SK-N-SH treated with all-trans-retinoic acid at 6 μM for 48 hours (cell line): ENCODE results near the gene PCLO.

Experiments
- ATAC-seq: fragments of 200-7000 bp; cut with Tn5 transposase; 3 replicates; pipeline ENCODE4 v1.9.1; 2020; ENCODE audit warnings: mild to moderate bottlenecking, moderate library complexity
- ARNTL ChIP-seq: fragments of 450-650 bp; formaldehyde crosslinking; IDR thresholded peaks from 2 replicates; pipeline ENCODE4 v1.5.0; 2020; ENCODE audit warnings: low read depth, mild to moderate bottlenecking, moderate library complexity, borderline replicate concordance
- BACH2 ChIP-seq: fragments of 250-450 bp; sonication (Bioruptor Pico); IDR thresholded peaks from 2 replicates; pipeline ENCODE4 v1.9.0; 2021; ENCODE audit warnings: mild to moderate bottlenecking, borderline replicate concordance
- CSDC2 ChIP-seq: fragments of 250-450 bp; sonication (Bioruptor Pico); IDR thresholded peaks from 2 replicates; pipeline ENCODE4 v1.5.0; 2020; ENCODE audit warnings: mild to moderate bottlenecking, moderate library complexity
- ESRRG ChIP-seq: fragments of 250-450 bp; sonication (Bioruptor Pico); IDR thresholded peaks from 2 replicates; pipeline ENCODE4 v1.6.1; 2021; ENCODE audit warnings: mild to moderate bottlenecking
- GLIS3 ChIP-seq: fragments of 250-450 bp; sonication (Bioruptor Pico); IDR thresholded peaks from 2 replicates; pipeline ENCODE4 v1.5.0; 2020; ENCODE audit warnings: mild to moderate bottlenecking, moderate library complexity
- ISL1 ChIP-seq: fragments of 250-450 bp; sonication (Bioruptor Pico); IDR thresholded peaks from 2 replicates; pipeline ENCODE4 v2.1.2; 2022; ENCODE audit warnings: mild to moderate bottlenecking, moderate library complexity
- OSR1 ChIP-seq: fragments of 250-450 bp; sonication (Bioruptor Pico); IDR thresholded peaks from 2 replicates; pipeline ENCODE4 v1.8.0; 2022; ENCODE audit warnings: moderate library complexity, mild to moderate bottlenecking, inconsistent platforms
- PPARA ChIP-seq: fragments of 250-450 bp; sonication (Bioruptor Pico); IDR thresholded peaks from 2 replicates; pipeline ENCODE4 v1.5.0; 2020; ENCODE audit warnings: mild to moderate bottlenecking, borderline replicate concordance
- RARB ChIP-seq: fragments of 250-450 bp; sonication (Bioruptor Pico); IDR thresholded peaks from 2 replicates; pipeline ENCODE4 v1.8.0; 2021; ENCODE audit warnings: mild to moderate bottlenecking, moderate library complexity
- SNAI2 ChIP-seq: fragments of 250-450 bp; sonication (Bioruptor Pico); IDR thresholded peaks from 2 replicates; pipeline ENCODE4 v1.5.0; 2020; ENCODE audit warnings: mild to moderate bottlenecking, moderate library complexity
- TCF4 ChIP-seq: fragments of 250-450 bp; sonication (Bioruptor Pico); IDR thresholded peaks from 2 replicates; pipeline ENCODE4 v1.8.0; 2021; ENCODE audit warnings: mild to moderate bottlenecking, moderate library complexity, borderline replicate concordance
- TOX ChIP-seq: fragments of 250-450 bp; sonication (Bioruptor Pico); IDR thresholded peaks from 2 replicates; pipeline ENCODE4 v1.8.0; 2021; ENCODE audit warnings: mild to moderate bottlenecking, moderate library complexity, borderline replicate concordance
- ZC3H10 ChIP-seq: fragments of 250-450 bp; sonication (Bioruptor Pico); IDR thresholded peaks from 2 replicates; pipeline ENCODE4 v1.5.1; 2021; ENCODE audit warnings: mild to moderate bottlenecking, moderate library complexity
- ZFP3 ChIP-seq: fragments of 250-450 bp; sonication (Bioruptor Pico); IDR thresholded peaks from 2 replicates; pipeline ENCODE4 v1.5.0; 2020; ENCODE audit warnings: mild to moderate bottlenecking, moderate library complexity
- ZFP30 ChIP-seq: fragments of 450-650 bp; formaldehyde crosslinking; IDR thresholded peaks from 2 replicates; pipeline ENCODE4 v1.5.0; 2022; ENCODE audit warnings: mild to moderate bottlenecking, moderate library complexity
- ZNF70 ChIP-seq: fragments of 450-650 bp; formaldehyde crosslinking; IDR thresholded peaks from 2 replicates; pipeline ENCODE4 v1.5.0; 2020; ENCODE audit warnings: mild to moderate bottlenecking, moderate library complexity
- ZNF8 ChIP-seq: fragments of 450-650 bp; formaldehyde crosslinking; IDR thresholded peaks from 2 replicates; pipeline ENCODE4 v1.5.0; 2020; ENCODE audit warnings: mild to moderate bottlenecking, moderate library complexity
- TF ChIP-seq, protein P1 (sequence below): fragments of 250-450 bp; sonication (Bioruptor Pico); IDR thresholded peaks from 2 replicates; pipeline ENCODE4 v1.5.0; 2020; ENCODE audit warnings: mild to moderate bottlenecking, moderate library complexity
- TF ChIP-seq, protein P2 (sequence below): fragments of 250-450 bp; sonication (Bioruptor Pico); IDR thresholded peaks from 2 replicates; pipeline ENCODE4 v1.8.0; 2020; ENCODE audit warnings: mild to moderate bottlenecking, moderate library complexity, borderline replicate concordance
- TF ChIP-seq, protein P3 (sequence below): fragments of 250-450 bp; sonication (Bioruptor Pico); IDR thresholded peaks from 2 replicates; pipeline ENCODE4 v1.8.0; 2021; ENCODE audit warnings: low read depth, mild to moderate bottlenecking, moderate library complexity, borderline replicate concordance
- TF ChIP-seq, protein P4 (sequence below): fragments of 250-450 bp; sonication (Bioruptor Pico); IDR thresholded peaks from 2 replicates; pipeline ENCODE4 v1.5.1; 2020; ENCODE audit warnings: low read depth, mild to moderate bottlenecking, moderate library complexity
- TF ChIP-seq, protein P5 (sequence below): fragments of 250-450 bp; sonication (Bioruptor Pico); IDR thresholded peaks from 2 replicates; pipeline ENCODE4 v1.5.1; 2021; ENCODE audit warnings: mild to moderate bottlenecking, moderate library complexity

Gene PCLO

DNA sequence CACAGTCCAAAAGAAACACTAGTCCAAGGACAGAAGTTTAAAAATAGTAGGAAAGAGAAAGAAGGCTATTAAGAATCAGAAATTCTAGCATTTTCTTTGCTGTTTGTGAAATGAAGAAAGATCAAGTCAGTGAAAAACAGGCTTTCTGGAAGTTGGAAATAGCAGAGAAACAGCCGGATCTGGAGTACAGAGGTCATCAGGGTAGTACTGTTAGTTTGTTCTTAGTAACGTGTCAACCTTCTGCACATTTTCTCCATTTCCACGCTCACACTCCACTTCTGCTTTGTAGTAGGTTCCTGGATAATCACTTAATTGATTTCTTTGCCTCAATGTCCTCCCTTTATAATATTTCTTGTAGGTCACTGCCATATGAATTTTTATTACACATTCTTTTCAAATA lies 322.6 kb downstream of the PCLO start:
- ATAC-seq, result no peak
- no peak for TF ChIP-seq ZNF70
- TF ChIP-seq, protein P1, sequence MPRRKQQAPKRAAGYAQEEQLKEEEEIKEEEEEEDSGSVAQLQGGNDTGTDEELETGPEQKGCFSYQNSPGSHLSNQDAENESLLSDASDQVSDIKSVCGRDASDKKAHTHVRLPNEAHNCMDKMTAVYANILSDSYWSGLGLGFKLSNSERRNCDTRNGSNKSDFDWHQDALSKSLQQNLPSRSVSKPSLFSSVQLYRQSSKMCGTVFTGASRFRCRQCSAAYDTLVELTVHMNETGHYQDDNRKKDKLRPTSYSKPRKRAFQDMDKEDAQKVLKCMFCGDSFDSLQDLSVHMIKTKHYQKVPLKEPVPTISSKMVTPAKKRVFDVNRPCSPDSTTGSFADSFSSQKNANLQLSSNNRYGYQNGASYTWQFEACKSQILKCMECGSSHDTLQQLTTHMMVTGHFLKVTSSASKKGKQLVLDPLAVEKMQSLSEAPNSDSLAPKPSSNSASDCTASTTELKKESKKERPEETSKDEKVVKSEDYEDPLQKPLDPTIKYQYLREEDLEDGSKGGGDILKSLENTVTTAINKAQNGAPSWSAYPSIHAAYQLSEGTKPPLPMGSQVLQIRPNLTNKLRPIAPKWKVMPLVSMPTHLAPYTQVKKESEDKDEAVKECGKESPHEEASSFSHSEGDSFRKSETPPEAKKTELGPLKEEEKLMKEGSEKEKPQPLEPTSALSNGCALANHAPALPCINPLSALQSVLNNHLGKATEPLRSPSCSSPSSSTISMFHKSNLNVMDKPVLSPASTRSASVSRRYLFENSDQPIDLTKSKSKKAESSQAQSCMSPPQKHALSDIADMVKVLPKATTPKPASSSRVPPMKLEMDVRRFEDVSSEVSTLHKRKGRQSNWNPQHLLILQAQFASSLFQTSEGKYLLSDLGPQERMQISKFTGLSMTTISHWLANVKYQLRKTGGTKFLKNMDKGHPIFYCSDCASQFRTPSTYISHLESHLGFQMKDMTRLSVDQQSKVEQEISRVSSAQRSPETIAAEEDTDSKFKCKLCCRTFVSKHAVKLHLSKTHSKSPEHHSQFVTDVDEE, result no peak
- no peak for TF ChIP-seq CSDC2
- TF ChIP-seq, protein P2, sequence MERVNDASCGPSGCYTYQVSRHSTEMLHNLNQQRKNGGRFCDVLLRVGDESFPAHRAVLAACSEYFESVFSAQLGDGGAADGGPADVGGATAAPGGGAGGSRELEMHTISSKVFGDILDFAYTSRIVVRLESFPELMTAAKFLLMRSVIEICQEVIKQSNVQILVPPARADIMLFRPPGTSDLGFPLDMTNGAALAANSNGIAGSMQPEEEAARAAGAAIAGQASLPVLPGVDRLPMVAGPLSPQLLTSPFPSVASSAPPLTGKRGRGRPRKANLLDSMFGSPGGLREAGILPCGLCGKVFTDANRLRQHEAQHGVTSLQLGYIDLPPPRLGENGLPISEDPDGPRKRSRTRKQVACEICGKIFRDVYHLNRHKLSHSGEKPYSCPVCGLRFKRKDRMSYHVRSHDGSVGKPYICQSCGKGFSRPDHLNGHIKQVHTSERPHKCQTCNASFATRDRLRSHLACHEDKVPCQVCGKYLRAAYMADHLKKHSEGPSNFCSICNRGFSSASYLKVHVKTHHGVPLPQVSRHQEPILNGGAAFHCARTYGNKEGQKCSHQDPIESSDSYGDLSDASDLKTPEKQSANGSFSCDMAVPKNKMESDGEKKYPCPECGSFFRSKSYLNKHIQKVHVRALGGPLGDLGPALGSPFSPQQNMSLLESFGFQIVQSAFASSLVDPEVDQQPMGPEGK (CRISPR knock-in tag), result no peak
- no peak for TF ChIP-seq ESRRG
- TF ChIP-seq, protein P3, sequence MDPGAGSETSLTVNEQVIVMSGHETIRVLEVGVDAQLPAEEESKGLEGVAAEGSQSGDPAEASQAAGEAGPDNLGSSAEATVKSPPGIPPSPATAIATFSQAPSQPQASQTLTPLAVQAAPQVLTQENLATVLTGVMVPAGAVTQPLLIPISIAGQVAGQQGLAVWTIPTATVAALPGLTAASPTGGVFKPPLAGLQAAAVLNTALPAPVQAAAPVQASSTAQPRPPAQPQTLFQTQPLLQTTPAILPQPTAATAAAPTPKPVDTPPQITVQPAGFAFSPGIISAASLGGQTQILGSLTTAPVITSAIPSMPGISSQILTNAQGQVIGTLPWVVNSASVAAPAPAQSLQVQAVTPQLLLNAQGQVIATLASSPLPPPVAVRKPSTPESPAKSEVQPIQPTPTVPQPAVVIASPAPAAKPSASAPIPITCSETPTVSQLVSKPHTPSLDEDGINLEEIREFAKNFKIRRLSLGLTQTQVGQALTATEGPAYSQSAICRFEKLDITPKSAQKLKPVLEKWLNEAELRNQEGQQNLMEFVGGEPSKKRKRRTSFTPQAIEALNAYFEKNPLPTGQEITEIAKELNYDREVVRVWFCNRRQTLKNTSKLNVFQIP, result no peak
- no peak for TF ChIP-seq PPARA
- no peak for TF ChIP-seq TOX (CRISPR knock-in tag)
- TF ChIP-seq BACH2, result no peak
- TF ChIP-seq, protein P4, sequence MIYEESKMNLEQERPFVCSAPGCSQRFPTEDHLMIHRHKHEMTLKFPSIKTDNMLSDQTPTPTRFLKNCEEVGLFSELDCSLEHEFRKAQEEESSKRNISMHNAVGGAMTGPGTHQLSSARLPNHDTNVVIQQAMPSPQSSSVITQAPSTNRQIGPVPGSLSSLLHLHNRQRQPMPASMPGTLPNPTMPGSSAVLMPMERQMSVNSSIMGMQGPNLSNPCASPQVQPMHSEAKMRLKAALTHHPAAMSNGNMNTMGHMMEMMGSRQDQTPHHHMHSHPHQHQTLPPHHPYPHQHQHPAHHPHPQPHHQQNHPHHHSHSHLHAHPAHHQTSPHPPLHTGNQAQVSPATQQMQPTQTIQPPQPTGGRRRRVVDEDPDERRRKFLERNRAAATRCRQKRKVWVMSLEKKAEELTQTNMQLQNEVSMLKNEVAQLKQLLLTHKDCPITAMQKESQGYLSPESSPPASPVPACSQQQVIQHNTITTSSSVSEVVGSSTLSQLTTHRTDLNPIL, result no peak
- TF ChIP-seq, protein P5, sequence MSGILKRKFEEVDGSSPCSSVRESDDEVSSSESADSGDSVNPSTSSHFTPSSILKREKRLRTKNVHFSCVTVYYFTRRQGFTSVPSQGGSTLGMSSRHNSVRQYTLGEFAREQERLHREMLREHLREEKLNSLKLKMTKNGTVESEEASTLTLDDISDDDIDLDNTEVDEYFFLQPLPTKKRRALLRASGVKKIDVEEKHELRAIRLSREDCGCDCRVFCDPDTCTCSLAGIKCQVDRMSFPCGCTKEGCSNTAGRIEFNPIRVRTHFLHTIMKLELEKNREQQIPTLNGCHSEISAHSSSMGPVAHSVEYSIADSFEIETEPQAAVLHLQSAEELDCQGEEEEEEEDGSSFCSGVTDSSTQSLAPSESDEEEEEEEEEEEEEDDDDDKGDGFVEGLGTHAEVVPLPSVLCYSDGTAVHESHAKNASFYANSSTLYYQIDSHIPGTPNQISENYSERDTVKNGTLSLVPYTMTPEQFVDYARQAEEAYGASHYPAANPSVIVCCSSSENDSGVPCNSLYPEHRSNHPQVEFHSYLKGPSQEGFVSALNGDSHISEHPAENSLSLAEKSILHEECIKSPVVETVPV (CRISPR knock-in tag), result no peak
- TF ChIP-seq RARB (CRISPR knock-in tag), result no peak
- TF ChIP-seq ZC3H10, result no peak
- TF ChIP-seq ISL1 (CRISPR knock-in tag), result no peak
- no peak for TF ChIP-seq ZFP3
- no peak for TF ChIP-seq ZNF8
- no peak for TF ChIP-seq TCF4
- TF ChIP-seq ZFP30 (CRISPR knock-in tag), result no peak
- TF ChIP-seq ARNTL, result no peak
- no peak for TF ChIP-seq GLIS3 (CRISPR knock-in tag)

DNA sequence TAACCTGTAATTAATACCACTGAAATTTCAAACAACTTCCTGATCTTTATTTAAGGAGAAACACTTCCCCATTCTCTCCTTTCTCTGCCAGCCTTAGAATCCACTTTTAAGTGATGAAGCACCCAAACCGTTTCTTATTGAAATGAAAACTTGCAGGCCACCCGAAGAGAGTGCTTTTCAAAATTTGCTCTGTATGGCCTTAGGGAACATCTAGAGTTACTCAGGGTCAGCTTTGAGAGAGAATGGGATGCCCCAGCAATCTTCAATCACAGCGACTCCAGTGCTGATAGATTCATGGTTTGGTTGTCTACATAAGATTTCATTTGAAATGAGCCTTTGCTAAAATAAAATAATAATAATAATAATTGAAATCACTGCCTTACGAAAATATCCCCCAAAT lies 323.1 kb downstream of the PCLO start:
- ATAC-seq, result peak; percentile 65
- no peak for TF ChIP-seq ZNF70
- TF ChIP-seq, protein P4, result no peak
- TF ChIP-seq ISL1 (CRISPR knock-in tag), result no peak
- no peak for TF ChIP-seq SNAI2 (CRISPR knock-in tag)
- TF ChIP-seq ZFP3, result no peak
- TF ChIP-seq PPARA, result no peak
- TF ChIP-seq, protein P1, result no peak
- no peak for TF ChIP-seq OSR1 (CRISPR knock-in tag)
- no peak for TF ChIP-seq GLIS3 (CRISPR knock-in tag)
- TF ChIP-seq ZC3H10, result no peak
- no peak for TF ChIP-seq ARNTL
